Measurements from ENCODE around the gene LEMD3. TPM values are rescaled to one million over a fixed set of nuclear protein-coding genes. Genes with fewer than 3 reads are reported as not detected.

LEMD3 gene
- polyA plus RNA-seq, 1 donor, result 19.4 TPM

DNA sequence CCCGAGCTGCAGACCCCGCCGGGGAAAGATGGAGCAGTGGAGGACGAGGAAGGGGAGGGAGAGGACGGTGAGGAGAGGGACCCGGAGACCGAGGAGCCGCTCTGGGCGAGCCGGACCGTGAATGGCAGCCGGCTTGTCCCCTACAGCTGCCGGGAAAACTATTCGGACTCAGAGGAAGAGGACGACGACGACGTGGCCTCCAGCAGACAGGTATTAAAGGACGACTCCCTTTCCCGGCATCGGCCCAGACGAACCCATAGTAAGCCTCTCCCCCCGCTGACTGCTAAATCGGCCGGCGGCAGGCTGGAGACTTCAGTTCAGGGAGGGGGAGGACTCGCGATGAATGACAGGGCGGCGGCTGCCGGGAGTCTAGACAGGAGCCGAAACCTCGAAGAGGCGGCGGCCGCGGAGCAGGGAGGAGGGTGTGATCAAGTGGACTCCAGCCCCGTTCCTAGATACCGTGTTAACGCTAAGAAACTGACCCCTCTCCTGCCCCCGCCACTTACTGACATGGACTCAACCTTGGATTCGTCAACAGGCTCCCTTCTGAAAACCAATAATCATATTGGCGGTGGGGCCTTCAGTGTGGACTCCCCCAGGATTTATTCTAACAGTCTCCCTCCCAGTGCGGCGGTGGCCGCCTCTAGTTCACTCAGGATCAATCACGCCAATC, 962 bp downstream of the LEMD3 start:
- peak; percentile 46 for DNase-seq

DNA sequence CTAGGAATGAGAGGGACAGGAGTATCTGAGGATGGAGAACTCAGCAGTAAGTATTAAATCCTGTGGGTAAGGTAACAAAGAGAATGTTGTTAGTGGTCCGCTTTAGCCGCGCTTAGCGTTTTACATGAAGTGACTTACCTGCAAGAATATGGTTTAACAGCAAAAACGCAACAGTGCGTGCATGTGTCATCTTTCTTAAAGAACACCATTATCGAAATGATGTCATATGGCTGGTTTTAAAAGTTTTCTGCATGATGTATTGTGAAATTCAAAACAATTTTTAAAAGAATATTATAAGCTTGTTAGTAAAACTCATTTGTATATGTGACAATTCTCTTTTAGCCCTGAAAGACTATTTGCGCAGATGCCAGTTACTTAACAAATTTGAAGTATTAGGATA, 1.7 kb downstream of the LEMD3 start:
- no peak for DNase-seq

DNA sequence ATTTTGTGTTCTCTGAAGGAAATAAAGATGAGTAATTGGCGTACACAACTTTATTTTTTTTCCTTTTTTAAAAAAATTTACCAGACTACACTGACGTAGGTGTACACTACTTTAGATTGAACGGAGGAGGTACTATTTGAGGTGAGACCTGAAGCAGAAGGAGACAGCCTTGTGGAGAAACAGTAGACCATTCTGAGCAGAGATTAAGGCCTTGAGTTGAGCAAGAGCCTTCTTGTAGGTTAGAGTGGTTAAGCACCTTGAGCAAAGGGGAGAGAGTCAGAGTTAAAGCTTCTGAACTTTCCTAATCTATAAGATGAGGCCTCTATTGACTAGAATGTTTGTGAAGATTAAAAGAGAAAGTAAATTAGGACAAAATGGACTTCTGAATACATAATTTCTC, 2.5 kb downstream of the LEMD3 start:
- no peak for DNase-seq

DNA sequence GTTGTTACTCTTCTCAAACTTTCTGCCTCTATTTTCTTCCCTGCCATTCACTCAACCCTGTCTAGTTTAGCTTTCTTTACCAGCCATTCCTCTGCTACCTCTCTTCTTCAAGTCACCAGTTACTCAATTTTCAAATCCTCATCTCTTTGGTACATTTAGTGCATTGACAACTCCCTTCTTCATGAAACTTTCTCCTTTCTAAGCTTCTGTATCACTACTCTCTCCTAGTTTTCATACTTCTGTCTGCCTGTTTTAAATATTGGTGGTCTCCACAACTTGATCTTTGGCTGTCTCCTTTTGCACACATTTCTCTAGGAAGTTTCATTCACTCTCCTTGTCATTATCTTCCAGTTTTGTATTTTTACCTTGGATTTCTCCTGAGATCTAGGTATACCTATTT, 6.0 kb downstream of the LEMD3 start:
- DNase-seq, result no peak

DNA sequence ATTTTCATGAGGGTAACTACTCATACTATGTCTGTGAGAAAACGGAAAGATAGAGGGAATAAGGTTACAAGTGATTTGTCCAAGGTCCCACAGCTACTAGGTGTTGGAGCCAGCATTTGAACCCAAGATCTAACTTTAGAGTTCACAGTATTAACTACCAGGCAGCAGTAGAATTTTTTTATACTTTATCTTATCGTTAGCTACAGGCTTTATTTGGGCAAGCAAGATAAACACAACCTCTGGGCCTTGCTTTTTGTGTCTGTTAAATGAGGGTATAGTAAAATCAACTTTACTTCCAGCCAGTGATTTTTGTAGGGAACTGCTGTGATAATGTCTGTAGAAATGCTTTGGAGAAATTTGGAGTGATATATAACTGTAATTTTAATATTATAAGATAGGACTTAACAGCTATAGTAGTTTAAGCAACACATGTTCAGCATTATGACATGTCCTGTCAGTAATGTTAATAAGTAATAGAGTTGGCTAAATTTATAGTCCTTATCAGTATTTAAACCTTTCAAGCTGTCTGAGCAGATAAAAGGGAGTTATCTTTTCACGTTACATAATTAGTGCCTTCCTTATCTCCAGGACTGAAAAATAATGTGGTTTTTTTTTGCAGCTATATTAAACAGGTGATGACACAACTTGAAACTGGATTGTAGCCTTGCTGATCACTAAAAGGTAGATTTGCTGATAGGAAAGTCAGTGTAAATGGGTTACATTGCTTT, 12.8 kb downstream of the LEMD3 start:
- no peak for DNase-seq

DNA sequence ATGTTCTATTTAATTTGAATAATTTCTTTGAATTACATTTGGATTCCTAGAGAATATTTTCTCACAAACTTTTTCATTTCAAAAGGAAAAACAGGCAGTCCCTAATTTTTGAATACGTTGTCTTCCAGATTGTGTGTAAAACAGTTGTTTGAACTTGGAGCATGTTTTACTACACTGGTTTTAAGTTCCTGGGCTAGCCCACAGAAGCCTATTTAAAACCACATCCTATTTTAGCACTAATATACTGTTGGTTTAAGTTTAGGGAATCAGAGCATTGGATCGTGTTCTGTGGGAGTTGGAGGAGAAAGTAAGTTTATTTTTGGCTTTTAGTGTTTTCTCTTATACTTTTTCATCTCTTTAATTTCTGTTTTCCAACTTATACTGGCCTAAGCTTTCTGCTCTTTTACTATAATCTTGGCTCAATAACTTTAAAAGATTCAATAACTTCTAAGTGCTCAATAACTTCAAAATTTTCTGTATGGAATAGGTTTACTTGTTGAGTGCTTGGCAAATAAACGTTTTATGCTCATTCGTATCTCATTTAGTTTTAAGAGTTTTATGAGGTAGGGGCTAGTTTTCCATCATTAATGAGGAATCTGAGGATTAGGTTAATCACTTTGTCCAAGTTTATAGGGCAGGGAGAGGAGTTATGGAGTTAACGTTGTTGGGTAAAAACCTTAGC, 14.9 kb downstream of the LEMD3 start:
- no peak for DNase-seq

DNA sequence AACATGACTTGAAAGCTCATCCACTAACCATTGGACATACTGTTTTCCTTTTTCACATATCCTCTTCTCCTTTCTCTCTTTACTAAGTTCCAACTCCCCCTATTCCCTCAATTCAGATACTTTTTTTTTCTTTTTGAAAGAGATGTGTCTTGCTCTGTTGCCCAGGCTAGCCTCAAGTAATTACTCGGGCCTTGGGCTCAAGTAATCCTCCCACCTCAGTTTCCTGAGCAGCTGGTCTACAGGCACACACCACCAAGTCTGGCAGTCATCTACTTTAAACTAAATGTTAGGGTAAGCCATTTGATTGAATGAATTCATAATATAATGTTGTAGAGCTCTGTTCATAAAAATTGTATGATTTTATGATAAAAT, 15.5 kb downstream of the LEMD3 start:
- no peak for DNase-seq

DNA sequence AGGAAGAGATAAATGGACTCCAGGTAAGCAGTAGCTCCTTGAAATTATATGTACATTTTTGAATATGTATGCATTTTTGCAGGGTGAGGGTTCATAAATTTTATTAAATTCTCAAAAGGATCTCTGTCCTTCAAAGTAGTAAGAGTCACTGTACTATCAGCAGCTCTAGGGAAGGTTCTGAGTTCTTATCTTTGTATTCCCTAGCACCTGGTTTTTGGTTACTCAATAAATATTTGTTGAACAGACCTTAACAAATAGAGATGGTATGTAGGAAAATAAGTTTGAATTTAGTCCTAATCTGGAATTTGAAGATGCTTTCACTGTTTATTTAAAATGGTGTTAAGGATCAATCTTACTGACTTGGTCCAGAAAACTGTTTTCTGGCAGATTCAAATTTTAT, 18.3 kb downstream of the LEMD3 start:
- no peak for DNase-seq

DNA sequence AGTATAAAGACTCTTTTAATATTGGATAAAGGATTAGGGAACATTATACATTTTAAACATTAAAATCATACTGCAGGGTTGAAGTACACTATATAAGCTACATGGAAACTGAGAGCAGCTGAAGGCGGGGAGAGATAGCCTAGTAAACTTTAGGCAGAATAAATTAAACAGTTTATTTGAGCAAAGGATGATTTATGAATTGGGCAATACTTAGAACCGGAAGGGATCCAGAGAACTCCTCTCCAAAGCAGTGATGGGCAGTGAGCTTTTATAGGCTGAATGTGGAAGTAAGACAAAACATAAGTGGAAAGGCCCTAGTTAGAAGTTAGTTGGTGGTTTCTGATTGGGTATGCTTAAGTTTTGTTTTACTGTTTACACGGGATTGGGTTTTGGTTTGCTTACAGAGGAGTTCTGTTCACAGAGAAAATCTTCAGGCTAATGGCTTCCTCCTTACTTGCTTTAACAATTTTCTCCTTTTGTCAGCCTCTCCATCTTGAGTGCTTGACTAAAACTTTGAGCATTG, 18.9 kb downstream of the LEMD3 start:
- DNase-seq, result no peak

DNA sequence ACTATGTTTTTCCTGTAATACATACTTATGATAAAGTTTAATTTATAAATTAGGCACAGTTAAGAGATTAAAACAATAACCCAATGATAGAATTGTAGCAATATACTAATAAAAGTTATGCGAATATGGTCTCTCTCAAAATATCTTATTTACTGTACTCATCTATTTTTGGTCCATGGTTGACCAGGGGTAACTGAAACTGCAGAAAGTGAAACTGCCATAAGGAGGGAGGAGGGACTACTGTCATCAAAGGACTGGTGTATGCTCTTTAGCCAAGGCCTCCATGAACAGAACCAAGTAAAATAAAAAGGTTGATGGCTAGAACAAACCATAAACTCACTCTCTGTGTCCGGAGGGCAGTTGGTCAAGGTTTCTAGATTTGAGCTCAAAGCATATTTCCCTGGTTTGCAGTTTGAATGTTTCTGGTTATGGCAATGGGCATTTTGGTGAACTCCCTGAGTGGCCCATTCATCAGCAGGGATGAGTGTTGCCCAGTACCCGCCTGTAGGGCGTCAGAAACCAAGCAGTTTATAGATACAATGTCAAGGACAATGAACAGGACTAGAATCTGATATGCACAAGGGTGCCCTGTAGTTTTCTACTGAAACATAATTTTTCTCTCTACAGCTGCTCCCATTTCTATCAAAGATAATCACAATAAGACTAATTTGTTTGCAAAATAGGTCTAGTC, 19.8 kb downstream of the LEMD3 start:
- DNase-seq, result no peak

DNA sequence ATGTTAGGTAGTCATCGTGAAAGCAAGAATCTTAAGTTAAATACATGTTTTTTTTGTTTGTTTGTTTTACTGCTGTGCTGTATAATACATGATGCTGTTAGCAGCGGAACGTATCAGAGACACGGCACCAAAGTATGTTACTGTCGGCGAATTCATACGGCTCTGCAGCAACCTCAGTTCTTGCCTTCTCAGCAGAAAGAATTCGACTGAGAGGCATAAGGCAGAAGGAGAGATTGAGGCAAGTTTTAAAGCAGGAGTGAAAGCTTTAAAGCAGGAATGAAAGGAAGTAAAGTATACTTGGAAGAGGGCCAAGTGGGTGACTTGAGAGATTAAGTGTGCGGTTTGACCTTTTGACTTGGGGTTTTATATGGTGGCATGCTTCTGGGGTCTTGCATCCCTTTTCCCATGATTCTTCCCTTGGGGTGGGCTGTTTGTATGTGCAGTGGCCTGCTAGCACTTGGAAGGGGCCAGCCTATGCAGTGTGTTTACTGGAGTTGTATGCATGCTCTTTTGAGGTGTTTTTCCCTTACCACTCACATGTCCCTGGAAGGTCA, 23.7 kb downstream of the LEMD3 start:
- no peak for DNase-seq

DNA sequence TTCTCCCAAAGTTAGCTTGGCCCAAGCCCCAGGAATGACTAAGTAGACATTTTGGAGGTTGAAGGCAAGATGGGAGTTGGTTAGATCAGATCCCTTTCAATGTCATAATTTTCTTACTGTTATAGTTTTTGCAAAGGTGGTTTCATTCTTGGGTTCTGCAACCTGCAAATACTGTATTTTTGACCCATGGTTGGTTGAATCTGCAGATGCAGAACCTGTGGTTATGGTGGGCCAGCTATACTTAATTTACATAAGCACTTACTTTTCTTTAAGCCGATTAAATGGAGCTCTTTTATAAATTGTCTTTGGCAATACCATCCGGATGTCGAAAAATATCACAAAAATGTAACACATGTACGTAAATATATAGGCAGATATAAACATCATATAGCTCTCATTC, 25.6 kb downstream of the LEMD3 start:
- no peak for DNase-seq

DNA sequence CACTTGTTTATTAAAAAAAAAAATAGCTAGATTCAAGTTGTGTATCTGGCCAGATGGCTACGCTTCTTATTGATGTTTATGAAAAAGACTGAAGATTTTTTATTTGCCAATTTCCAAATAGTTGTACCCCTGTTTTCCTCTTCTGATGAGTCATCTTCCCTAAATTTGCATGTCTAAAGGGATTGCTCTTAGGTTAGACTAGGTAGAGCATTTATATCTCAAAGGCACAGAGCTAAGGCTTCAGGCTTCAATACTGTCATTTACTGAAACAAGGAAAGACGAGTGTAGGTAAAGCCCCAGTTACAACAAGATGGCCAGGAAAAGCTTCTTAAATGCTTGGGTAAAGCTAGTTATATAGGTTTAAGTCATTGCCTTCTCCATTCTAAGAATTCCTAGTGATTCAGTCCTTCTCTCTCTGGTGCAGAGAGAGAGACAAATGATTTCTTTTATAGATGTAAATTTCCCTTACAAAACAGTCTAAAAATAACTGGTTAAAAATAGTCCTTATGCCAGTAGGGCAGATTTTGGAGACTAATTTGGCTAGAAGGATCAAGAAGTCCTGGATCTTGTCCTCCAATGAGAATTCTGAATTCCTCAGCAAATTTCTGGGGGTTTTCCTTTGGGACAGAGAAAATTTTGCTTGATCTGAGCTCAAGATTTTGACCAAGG, 26.1 kb downstream of the LEMD3 start:
- DNase-seq, result no peak

DNA sequence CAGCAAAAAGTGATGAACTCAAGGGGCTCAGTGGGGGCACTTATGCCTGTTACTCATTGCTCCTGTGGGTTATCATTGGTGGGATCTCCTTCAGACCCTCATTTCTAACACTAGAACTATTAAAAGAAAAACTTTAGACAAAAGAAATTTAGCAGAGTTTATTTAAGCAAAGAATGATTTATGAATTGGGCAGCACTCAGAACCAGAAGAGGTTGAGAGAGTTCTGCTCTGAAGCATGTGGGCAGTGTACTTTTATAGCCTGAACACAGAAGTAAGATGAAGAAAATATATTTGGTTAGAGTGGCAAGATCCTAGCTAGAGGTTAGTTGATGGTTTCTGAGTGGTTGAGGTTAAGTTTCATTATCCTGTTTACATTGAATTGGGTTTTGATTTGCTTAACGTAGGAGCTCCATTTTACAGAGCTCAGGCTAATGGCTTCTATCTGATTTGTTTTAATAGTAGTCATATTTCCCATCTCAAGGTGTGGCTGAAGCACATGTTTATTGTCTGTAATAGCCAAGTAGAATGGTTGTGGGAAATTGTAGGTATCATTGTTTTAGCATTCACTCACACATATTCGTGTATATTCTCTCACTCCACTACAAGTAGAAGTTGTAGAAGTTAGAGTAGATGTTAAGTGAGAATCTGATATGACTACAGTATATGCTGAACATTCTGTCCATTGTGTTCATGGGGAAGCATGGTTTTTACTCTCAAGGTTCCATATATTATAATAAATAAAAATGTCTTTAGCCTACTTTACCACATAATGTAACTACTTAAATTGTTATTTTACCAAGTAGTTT, 27.6 kb downstream of the LEMD3 start:
- DNase-seq, result no peak

DNA sequence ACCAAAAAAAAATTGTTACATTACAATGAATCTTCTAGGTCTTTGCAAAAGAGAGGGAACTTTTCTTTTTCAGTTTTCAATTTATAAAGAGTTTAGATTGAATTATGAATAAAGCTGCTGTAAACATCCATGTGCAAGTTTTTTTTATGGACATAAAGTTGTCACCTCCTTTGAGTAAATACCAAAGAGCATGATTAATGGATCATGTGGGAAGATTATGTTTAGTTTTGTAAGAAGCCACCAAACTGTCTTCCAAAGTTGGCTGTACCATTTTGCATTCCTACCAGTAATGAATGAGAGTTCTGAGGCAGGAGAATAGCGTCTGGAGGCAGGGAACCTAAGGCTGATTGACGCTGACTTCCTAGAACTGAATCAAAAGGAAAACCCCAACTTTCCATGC, 30.2 kb downstream of the LEMD3 start:
- DNase-seq, result no peak

DNA sequence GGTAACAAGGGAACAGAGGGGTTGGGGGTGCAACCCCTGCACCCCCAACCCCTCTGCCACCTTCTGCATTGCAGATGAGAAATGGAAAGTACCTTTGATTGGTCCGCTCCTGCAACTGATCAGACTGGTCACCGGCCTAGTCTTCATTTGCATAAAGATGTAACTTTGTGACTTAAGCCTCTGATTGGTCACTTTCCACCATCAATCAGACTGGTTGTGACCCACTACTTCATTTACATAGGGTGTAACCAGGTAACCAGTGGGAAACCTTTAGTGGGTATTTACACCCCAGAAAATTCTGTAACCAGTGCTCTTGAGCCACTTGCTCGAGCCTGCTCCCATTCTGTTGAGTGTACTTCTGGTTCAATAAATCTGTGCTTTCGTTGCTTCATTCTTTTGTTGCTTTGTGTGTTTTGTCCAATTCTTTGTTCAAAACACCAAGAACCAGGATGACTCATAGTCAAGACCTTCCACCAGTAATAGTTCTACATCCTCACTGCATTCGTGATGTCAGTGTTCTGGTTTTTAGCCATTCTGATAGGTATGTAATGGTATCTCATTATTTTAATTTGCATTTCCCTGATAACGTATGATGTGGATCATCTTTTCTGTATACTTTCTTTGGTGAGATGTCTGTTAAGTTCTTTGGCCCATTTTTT, 30.8 kb downstream of the LEMD3 start:
- no peak for DNase-seq

DNA sequence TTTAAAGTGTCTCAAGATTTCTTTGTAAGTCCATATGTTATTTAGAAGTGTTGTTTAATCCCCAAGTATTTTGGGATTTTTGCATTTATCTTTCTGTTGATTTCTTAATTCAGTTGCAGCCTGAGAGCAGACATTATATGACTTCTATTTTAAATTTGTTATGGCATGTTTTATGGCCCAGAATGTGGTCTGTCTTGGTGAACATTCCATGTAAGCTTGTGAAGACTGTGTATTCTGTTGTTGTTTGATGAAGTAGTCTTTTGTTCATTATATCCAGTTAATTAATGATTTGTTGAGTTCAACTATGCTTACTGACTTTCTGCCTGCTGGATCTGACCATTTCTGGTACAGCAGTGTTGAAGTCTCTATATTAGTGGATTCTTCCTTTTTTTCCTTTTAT, 34.0 kb downstream of the LEMD3 start:
- DNase-seq, result no peak

DNA sequence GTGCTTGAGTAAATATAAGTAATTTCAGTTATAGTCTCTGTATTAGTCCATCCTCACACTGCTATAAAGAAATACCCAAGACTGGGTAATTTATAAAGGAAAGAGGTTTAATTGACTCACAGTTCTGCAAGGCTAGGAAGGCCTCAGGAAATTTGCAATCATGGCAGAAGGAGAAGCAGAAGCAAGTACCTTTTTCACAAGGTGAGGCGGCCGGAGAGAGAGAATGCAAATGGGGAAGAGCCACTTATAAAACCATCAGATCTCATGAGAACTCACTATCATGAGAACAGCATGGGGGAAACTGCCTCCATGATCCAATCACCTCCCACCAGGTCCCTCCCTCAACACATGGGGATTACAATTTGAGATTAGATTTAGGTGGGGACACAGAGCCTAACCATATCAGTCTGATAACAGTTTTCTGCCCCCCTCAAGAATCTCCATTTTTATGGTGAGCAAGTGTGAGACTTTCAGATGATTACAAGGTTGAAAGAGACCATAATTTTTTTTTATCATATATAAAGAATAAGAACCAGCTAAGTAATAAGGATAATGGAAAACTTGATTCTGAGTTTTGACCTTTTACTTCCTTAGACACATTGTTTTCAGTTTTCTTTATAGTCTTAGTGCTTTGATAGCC, 35.6 kb downstream of the LEMD3 start:
- DNase-seq, result no peak

DNA sequence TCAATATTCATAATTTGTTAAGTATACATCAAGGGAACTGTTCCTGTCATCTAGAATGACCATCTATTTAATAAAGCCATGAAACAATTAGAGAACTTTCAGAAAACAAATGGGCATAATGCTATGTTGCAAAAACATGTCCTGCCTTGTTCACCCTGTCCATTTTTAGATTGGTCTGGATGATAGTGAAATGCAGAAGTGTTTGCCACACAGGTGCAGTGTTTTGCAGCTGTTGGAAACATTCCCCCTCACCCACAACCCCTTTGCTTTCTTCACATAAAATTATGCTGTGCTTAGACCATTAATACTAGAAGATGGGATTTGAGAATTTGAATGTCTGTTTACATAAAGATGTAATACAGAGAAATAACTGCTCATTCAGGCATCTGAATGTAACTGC, 36.5 kb downstream of the LEMD3 start:
- no peak for DNase-seq

DNA sequence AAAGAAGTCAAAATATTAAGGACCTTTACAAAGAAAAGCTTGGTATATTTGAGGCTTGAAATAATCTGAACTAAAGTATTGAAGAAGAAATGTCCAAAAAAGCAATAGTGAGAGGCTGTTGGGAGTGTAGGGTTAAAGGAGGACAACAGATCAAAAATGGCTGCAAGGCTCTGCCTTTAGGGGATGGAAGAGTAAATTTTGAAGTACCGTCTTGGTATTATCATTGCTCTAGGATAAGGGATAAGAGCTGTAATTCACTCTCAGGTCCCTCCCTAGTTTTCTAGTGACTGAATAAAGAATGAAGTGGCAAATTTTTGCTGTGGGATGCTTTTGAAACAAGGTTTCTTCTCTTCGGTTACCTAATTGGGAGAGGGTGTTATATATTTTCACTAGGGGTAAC, 38.7 kb downstream of the LEMD3 start:
- DNase-seq, result no peak
